GM19372 (cell line): ENCODE results near the gene CPA4.
"Not testable (repeated sequence)": the region's sequence is repeated elsewhere in the genome, so short reads cannot be mapped to it uniquely, and the experiment has no call there.

Experiments
- ATAC-seq: cut with Tn5 transposase; IDR thresholded peaks from one replicate; pipeline ENCODE4 v1.9.1; 2021; ENCODE audit warnings: mild to moderate bottlenecking, low read depth, moderate library complexity; ENCODE audit not compliant: unreplicated experiment

The CPA4 gene

GRCh38 chr7:130298544-130299326 lies 5.8 kb downstream of the CPA4 start:
- ATAC-seq: no peak

GRCh38 chr7:130299866-130300265 lies 6.9 kb downstream of the CPA4 start:
- ATAC-seq: no peak

- ATAC-seq: no peak
Observed at GRCh38 chr7:130301501-130302020, 8.6 kb downstream of the CPA4 start.

- no peak for ATAC-seq
Observed at GRCh38 chr7:130302649-130303048, 9.7 kb downstream of the CPA4 start.

GRCh38 chr7:130303127-130303526 lies 10.2 kb downstream of the CPA4 start:
- ATAC-seq: no peak

GRCh38 chr7:130303551-130303950 lies 10.6 kb downstream of the CPA4 start:
- no peak for ATAC-seq

- ATAC-seq: no peak
Observed at GRCh38 chr7:130303982-130304381, 11.0 kb downstream of the CPA4 start.

- ATAC-seq: no peak
Observed at GRCh38 chr7:130304878-130305277, 11.9 kb downstream of the CPA4 start.

GRCh38 chr7:130305433-130306042 lies 12.6 kb downstream of the CPA4 start:
- no peak for ATAC-seq

- no peak for ATAC-seq
Observed at GRCh38 chr7:130309986-130310385, 17.0 kb downstream of the CPA4 start.

- ATAC-seq: no peak
Observed at GRCh38 chr7:130314305-130314704, 21.3 kb downstream of the CPA4 start.

- no peak for ATAC-seq
Observed at GRCh38 chr7:130319541-130319940, 26.6 kb downstream of the CPA4 start.

- not testable (repeated sequence) for ATAC-seq
Observed at GRCh38 chr7:130321542-130322229, 28.7 kb downstream of the CPA4 start.

GRCh38 chr7:130322615-130323014 lies 29.7 kb downstream of the CPA4 start:
- no peak for ATAC-seq

- no peak for ATAC-seq
Observed at GRCh38 chr7:130324306-130324943, 31.5 kb downstream of the CPA4 start.

- no peak for ATAC-seq
Observed at GRCh38 chr7:130329681-130330080, 36.7 kb downstream of the CPA4 start.

GRCh38 chr7:130332259-130333053 lies 39.5 kb downstream of the CPA4 start:
- no peak for ATAC-seq

GRCh38 chr7:130333832-130334231 lies 40.9 kb downstream of the CPA4 start:
- no peak for ATAC-seq

- no peak for ATAC-seq
Observed at GRCh38 chr7:130334274-130334673, 41.3 kb downstream of the CPA4 start.

GRCh38 chr7:130337410-130337971 lies 44.5 kb downstream of the CPA4 start:
- ATAC-seq: no peak
